Smooth muscle cell (in vitro differentiated cells): ENCODE results near the gene GATAD2A. TPM values are rescaled to one million over a fixed set of nuclear protein-coding genes. Genes with fewer than 3 reads are reported as not detected.

Source experiments
- DNase-seq: peaks from one replicate; lab custom pipeline; 2025; ENCODE audit not compliant: unreplicated experiment; lab: John Stamatoyannopoulos, UW
- H2AFZ ChIP-seq: fragments of 200-600 bp; sonication (generic); 2 replicates; pipeline ENCODE4 v1.6.0; 2016; ENCODE audit warnings: antibody characterized with exemption, low read depth, mild to moderate bottlenecking
- H3F3A ChIP-seq: fragments of 200-600 bp; sonication (generic); 2 replicates; pipeline ENCODE4 v1.6.0; 2017; ENCODE audit warnings: antibody characterized with exemption, low read depth
- H3K27ac ChIP-seq: fragments of 200-600 bp; sonication (generic); 2 replicates; pipeline ENCODE4 v1.5.1; 2016; ENCODE audit warnings: low read depth, mild to moderate bottlenecking
- H3K27me3 ChIP-seq: fragments of 200-600 bp; sonication (generic); 2 replicates; pipeline ENCODE4 v1.6.1; 2016; ENCODE audit warnings: low read depth, mild to moderate bottlenecking
- H3K36me3 ChIP-seq: fragments of 200-600 bp; sonication (generic); 2 replicates; pipeline ENCODE4 v1.5.1; 2016; ENCODE audit warnings: low read depth
- H3K4me1 ChIP-seq: fragments of 200-600 bp; sonication (generic); 2 replicates; pipeline ENCODE4 v1.5.1; 2016; ENCODE audit warnings: low read depth
- H3K4me2 ChIP-seq: fragments of 200-600 bp; sonication (generic); 2 replicates; pipeline ENCODE4 v1.6.0; 2016; ENCODE audit warnings: mild to moderate bottlenecking
- H3K4me3 ChIP-seq: fragments of 200-600 bp; sonication (generic); 2 replicates; pipeline ENCODE4 v1.5.1; 2016; ENCODE audit warnings: mild to moderate bottlenecking
- H3K79me2 ChIP-seq: fragments of 200-600 bp; sonication (generic); 2 replicates; pipeline ENCODE4 v1.6.0; 2016; ENCODE audit warnings: low read depth, mild to moderate bottlenecking
- H3K9ac ChIP-seq: fragments of 200-600 bp; sonication (generic); 2 replicates; pipeline ENCODE4 v1.6.0; 2016; ENCODE audit warnings: low read depth
- H3K9me3 ChIP-seq: fragments of 200-600 bp; sonication (generic); replicated peaks from 2 replicates; pipeline ENCODE4 v1.5.1; 2016; ENCODE audit warnings: low read depth
- H4K20me1 ChIP-seq: fragments of 200-600 bp; sonication (generic); 2 replicates; pipeline ENCODE4 v1.6.0; 2016; ENCODE audit warnings: low read depth
- CTCF ChIP-seq: fragments of 200-600 bp; sonication (generic); IDR thresholded peaks from 2 replicates; pipeline ENCODE4 v1.5.1; 2017; ENCODE audit warnings: borderline replicate concordance, mild to moderate bottlenecking, antibody characterized with exemption; ENCODE audit not compliant: insufficient read depth, poor library complexity, severe bottlenecking
- WGBS: methylation state at CpG from one replicate; pipeline ENCODE4 v1.1.7; 2016; ENCODE audit warnings: low lambda C conversion rate; 5-methylcytosine and 5-hydroxymethylcytosine counted together
- polyA plus RNA-seq: library from polyadenylated mRNA; unstranded; fragments of >200 nt; fragmentation: Nextera tagmentation; extraction: Ambion mirVana; gene quantifications from 2 replicates; pipeline ENCODE4 v1.2.1, GENCODE V29; 2016
- total RNA-seq: library from RNA; depleted of rRNA; stranded (reverse); fragments of >200 nt; gene quantifications from 2 replicates; pipeline ENCODE4 v1.2.3, GENCODE V29; 2014

GATAD2A gene
- total and polyA plus RNA-seq, 2 experiments from 2014 or later = 26.8 to 27.0 TPM

- no peaks in the 10 kb centered on the region for H3K36me3 ChIP-seq
- TF ChIP-seq CTCF = no peak
- peaks cover 100% of the 10 kb centered on the region for H3K79me2 ChIP-seq
- no peak overlapping the region for H3K4me3 ChIP-seq
- WGBS = 91% methylated on average over 6 of the region's 6 CpGs
- H3F3A ChIP-seq = no peaks in the 10 kb centered on the region
- no peaks in the 10 kb centered on the region for H3K4me1 ChIP-seq
- no peak overlapping the region for H2AFZ ChIP-seq
- DNase-seq = no peak
- H3K27me3 ChIP-seq = no peaks in the 10 kb centered on the region
- no peak overlapping the region for H3K27ac ChIP-seq
- no peak overlapping the region for H3K4me2 ChIP-seq
- H4K20me1 ChIP-seq = peaks cover 100% of the 10 kb centered on the region
- H3K9me3 ChIP-seq = no peaks in the 10 kb centered on the region
- no peak overlapping the region for H3K9ac ChIP-seq
These were observed 20.7 kb downstream of the GATAD2A start for GRCh38 chr19:19426216-19426615.

GRCh38 chr19:19426799-19427198 is 21.3 kb downstream of the GATAD2A start:
- Histone ChIP-seq H3F3A (no peaks in the 10 kb centered on the region), H3K9me3 (no peaks in the 10 kb centered on the region), H2AFZ (no peak overlapping the region), H3K9ac (no peak overlapping the region), H3K27ac (no peak overlapping the region), H3K4me2 (no peak overlapping the region), H4K20me1 (peaks cover 100% of the 10 kb centered on the region), H3K36me3 (no peaks in the 10 kb centered on the region), H3K4me1 (no peaks in the 10 kb centered on the region), H3K27me3 (no peaks in the 10 kb centered on the region), H3K79me2 (peaks cover 100% of the 10 kb centered on the region), H3K4me3 (no peak overlapping the region)
- WGBS = 98% methylated on average over 4 of the region's 4 CpGs
- no peak for DNase-seq
- no peak for TF ChIP-seq CTCF

- no peaks in the 10 kb centered on the region for H3K36me3 ChIP-seq
- no peak overlapping the region for H3K4me3 ChIP-seq
- no peaks in the 10 kb centered on the region for H3K4me1 ChIP-seq
- no peak overlapping the region for H3K27ac ChIP-seq
- no peaks in the 10 kb centered on the region for H3F3A ChIP-seq
- no peak overlapping the region for H2AFZ ChIP-seq
- DNase-seq = no peak
- peaks cover 100% of the 10 kb centered on the region for H3K79me2 ChIP-seq
- no peak overlapping the region for H3K4me2 ChIP-seq
- H3K27me3 ChIP-seq = no peaks in the 10 kb centered on the region
- no peak for TF ChIP-seq CTCF
- 68% methylated on average over 3 of the region's 3 CpGs for WGBS
- H3K9me3 ChIP-seq = no peaks in the 10 kb centered on the region
- H4K20me1 ChIP-seq = peaks cover 100% of the 10 kb centered on the region
- H3K9ac ChIP-seq = no peak overlapping the region
These were observed 21.8 kb downstream of the GATAD2A start for GRCh38 chr19:19427302-19427701.

- Histone ChIP-seq H4K20me1 (peaks cover 100% of the 10 kb centered on the region), H3K27ac (no peak overlapping the region), H3K27me3 (no peaks in the 10 kb centered on the region), H3F3A (no peaks in the 10 kb centered on the region), H2AFZ (no peak overlapping the region), H3K4me1 (no peaks in the 10 kb centered on the region), H3K4me2 (no peak overlapping the region), H3K9me3 (no peaks in the 10 kb centered on the region), H3K4me3 (no peak overlapping the region), H3K9ac (no peak overlapping the region), H3K36me3 (no peaks in the 10 kb centered on the region), H3K79me2 (peaks cover 100% of the 10 kb centered on the region)
- DNase-seq = no peak
- no peak for TF ChIP-seq CTCF
- 97% methylated on average over 5 of the region's 5 CpGs for WGBS
These were observed 22.5 kb downstream of the GATAD2A start for GRCh38 chr19:19427944-19428343.
